BJ (cell line): ENCODE results near the gene CHRNA4. TPM values are rescaled to one million over a fixed set of nuclear protein-coding genes. Genes with fewer than 3 reads are reported as not detected.

ENCODE experiments used
- CTCF ChIA-PET: fragments of 350-600 bp; formaldehyde crosslinking; extraction: SDS; loops from one replicate; lab custom pipeline; 2021; ENCODE audit warnings: antibody characterized with exemption, inconsistent platforms; lab: Yijun Ruan, JAX
- POLR2A ChIA-PET: fragments of 300-600 bp; sonication (Branson Sonifier 250); formaldehyde crosslinking; extraction: SDS; loops from one replicate; lab custom pipeline; 2021; ENCODE audit warnings: antibody characterized with exemption; lab: Charles Lee
- DNase-seq: peaks from one replicate; pipeline ENCODE4 v3.0.0-alpha.2; 2011; ENCODE audit warnings: low read depth
- H3K27me3 ChIP-seq: 2 replicates; pipeline ENCODE4 v1.6.0; 2011; ENCODE audit warnings: low read length; ENCODE audit not compliant: control insufficient read depth, insufficient read depth
- H3K36me3 ChIP-seq: 2 replicates; pipeline ENCODE4 v1.5.1; 2011; ENCODE audit warnings: low read length; ENCODE audit not compliant: control insufficient read depth, insufficient read depth
- H3K4me3 ChIP-seq: 2 replicates; pipeline ENCODE4 v1.5.1; 2011; ENCODE audit warnings: low read depth, mild to moderate bottlenecking, control low read depth, low read length
- CTCF ChIP-seq: IDR thresholded peaks from 2 replicates; pipeline ENCODE4 v1.5.1; 2011; ENCODE audit warnings: low read depth, mild to moderate bottlenecking, control low read depth, inconsistent platforms, low read length, moderate library complexity; ENCODE audit not compliant: insufficient read depth
- polyA plus RNA-seq: library from polyadenylated mRNA; depleted of rRNA; stranded (reverse); fragments of >200 nt; gene quantifications from 2 replicates; pipeline ENCODE4 v1.2.3, GENCODE V29; 2011

The CHRNA4 gene
- polyA plus RNA-seq, 1 experiment = not detected

GRCh38 chr20:63366390-63367365 lies 5.5 kb upstream of the CHRNA4 start:
- CTCF ChIA-PET = interaction anchor here (1.5 to 2.6 kb wide), 2 partner anchors 15 to 57 kb away, joined by 7 to 8 read pairs; no protein-coding TSS in a partner anchor
- POLR2A ChIA-PET = no interaction called here
- TF ChIP-seq CTCF = no peak
- DNase-seq = no peak
- no peaks in the 10 kb centered on the region for H3K36me3 ChIP-seq
- H3K4me3 ChIP-seq = no peak overlapping the region
- peaks cover 5% of the 10 kb centered on the region; the same call in 1 of the 2 replicates for H3K27me3 ChIP-seq

- DNase-seq = no peak
- ChIA-PET CTCF (interaction anchor here (0.6 to 2.6 kb wide), 3 partner anchors 15 to 119 kb away, joined by 3 to 7 read pairs (median 4); no protein-coding TSS in a partner anchor), POLR2A (no interaction called here)
- Histone ChIP-seq H3K36me3 (no peaks in the 10 kb centered on the region), H3K27me3 (peaks cover 4% of the 10 kb centered on the region; the same call in 1 of the 2 replicates), H3K4me3 (no peak overlapping the region)
- no peak for TF ChIP-seq CTCF
Measured at GRCh38 chr20:63365601-63366389, 4.6 kb upstream of the CHRNA4 start.

GRCh38 chr20:63364801-63365585 lies 3.8 kb upstream of the CHRNA4 start:
- TF ChIP-seq CTCF = no peak
- peaks cover 6% of the 10 kb centered on the region; the same call in 1 of the 2 replicates for H3K27me3 ChIP-seq
- DNase-seq = no peak
- ChIA-PET POLR2A (no interaction called here), CTCF (interaction anchor here (0.6 to 2.0 kb wide), 3 partner anchors 15 to 118 kb away, joined by 3 to 7 read pairs (median 4); no protein-coding TSS in a partner anchor)
- H3K4me3 ChIP-seq = no peak overlapping the region
- no peaks in the 10 kb centered on the region for H3K36me3 ChIP-seq

GRCh38 chr20:63363981-63364561 lies 2.9 kb upstream of the CHRNA4 start:
- ChIA-PET POLR2A (no interaction called here), CTCF (interaction anchor here (1.6 to 2.0 kb wide), 2 partner anchors 16 to 55 kb away, joined by 4 to 7 read pairs; no protein-coding TSS in a partner anchor)
- no peak for DNase-seq
- Histone ChIP-seq H3K36me3 (no peaks in the 10 kb centered on the region), H3K4me3 (no peak overlapping the region), H3K27me3 (peaks cover 6% of the 10 kb centered on the region; the same call in 1 of the 2 replicates)
- TF ChIP-seq CTCF = no peak
